GM21737 (cell line): ENCODE measurements around the gene PPP2R3B.
A peak's percentile ranks its signal among the peaks of the same experiment; 100 is the strongest.
"Not testable (repeated sequence)": the region's sequence is repeated elsewhere in the genome, so short reads cannot be mapped to it uniquely, and the experiment has no call there.

Experiments
- ATAC-seq: cut with Tn5 transposase; IDR thresholded peaks from one replicate; pipeline ENCODE4 v1.9.1; 2021; ENCODE audit warnings: mild to moderate bottlenecking, moderate library complexity; ENCODE audit not compliant: unreplicated experiment

The PPP2R3B gene

DNA sequence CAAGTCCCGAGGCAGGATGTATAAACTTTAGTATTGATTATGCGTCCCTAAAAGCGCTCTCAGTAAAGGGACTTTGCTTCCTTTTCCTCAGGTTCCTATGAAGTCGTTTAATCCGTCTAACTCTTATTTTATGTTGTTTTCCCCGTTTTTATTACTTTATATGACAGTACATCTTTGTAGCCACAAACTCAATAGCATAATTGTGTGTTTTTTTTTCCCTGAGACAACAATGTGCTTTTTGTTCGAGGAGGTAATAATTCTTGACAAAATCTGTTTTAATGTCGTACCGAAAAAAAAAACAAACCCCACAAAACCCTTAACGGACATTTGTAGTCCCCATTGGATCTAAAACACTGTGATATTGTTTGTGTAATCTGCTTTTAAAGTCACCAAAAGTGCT, 17.9 kb upstream of the PPP2R3B start:
- no peak for ATAC-seq

DNA sequence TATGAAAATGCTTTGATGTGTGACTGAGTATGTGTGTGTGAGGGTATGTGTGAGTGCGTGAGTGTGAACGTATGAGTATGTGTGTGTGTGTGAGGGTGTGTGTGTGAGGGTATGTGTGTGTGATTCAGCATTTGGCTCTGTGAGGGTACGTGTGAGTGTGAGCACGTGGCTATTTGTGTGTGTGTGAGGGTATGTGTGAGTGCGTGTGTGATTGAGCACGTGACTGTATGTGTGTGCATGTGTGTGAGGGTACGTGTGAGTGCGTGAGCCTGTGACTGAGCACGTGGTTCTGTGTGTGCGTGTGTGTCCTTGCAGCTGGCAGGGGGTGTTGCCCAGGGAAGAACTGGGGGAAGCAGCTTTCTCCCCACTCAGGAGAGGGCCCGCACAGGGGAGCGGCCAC, 16.1 kb upstream of the PPP2R3B start:
- ATAC-seq, result no peak

DNA sequence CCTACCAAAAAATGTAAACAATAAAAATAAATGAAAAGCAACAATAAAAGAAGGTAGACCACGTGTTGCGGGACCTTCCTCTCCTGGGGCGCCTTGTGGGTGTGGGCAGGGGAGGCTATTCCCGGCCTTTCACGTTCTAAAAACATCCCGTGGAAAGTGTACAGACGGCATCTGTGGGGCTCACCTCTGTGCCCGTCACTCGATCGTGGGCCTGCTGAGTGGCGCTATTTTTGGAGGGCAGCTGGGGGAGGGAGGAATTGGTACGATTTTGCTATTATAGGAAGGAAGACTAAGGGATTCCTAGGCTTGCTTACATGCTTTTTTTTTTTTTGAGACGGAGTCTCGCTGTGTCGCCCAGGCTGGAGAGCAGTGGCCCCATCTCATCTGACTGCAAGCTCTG, 13.6 kb upstream of the PPP2R3B start:
- no peak for ATAC-seq

DNA sequence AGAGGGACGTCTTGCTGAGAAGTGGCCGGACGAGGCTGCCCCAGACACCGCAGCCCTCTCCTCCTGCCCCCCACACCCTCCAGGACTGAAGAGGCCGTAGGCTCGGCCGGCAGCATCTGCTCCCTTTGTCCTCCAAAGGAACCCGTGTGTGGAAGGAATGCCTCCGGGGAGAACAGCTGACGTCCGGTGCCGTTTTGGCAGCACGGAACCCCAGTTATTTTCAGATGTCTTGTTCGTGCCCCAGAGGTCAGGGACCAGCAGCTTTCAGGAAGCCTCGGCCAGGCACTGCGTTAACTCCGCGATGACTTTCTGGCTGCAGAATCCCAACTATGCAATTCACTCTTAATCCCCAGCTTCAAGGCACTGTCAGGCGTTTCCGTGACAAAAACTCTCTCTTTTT, 10.9 kb upstream of the PPP2R3B start:
- no peak for ATAC-seq

DNA sequence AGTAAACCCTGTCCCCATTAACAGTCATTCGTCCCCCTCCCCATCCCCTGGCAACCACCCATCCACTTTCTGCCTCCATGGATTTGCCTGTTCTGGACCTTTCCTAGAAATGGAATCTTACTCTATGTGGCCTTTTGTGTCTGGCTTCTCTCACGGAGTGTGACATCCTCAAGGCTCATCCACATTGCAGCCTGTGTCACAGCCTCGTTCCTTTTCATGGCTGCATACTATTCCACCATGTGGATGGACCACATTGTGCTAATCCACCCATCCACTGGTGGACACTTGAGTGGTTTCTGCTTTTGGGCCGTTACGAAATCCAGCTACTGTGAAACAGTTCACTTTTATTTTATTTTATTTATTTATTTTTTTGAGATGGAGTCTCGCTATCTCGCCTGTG, 8.1 kb upstream of the PPP2R3B start:
- no peak for ATAC-seq

DNA sequence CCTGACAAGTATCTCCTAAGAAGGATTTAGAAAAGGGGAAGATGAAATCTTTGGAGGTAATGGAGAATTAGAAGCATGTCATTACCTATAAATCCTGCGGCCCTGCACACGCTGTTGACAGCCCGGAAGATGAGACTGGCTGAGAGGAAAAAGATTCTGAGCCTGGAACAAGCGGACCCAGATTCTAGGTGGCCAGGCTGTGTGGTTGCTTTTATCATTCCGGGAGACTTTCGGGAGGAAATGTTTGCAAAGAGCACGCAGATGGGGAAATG, 5.8 kb upstream of the PPP2R3B start:
- no peak for ATAC-seq

DNA sequence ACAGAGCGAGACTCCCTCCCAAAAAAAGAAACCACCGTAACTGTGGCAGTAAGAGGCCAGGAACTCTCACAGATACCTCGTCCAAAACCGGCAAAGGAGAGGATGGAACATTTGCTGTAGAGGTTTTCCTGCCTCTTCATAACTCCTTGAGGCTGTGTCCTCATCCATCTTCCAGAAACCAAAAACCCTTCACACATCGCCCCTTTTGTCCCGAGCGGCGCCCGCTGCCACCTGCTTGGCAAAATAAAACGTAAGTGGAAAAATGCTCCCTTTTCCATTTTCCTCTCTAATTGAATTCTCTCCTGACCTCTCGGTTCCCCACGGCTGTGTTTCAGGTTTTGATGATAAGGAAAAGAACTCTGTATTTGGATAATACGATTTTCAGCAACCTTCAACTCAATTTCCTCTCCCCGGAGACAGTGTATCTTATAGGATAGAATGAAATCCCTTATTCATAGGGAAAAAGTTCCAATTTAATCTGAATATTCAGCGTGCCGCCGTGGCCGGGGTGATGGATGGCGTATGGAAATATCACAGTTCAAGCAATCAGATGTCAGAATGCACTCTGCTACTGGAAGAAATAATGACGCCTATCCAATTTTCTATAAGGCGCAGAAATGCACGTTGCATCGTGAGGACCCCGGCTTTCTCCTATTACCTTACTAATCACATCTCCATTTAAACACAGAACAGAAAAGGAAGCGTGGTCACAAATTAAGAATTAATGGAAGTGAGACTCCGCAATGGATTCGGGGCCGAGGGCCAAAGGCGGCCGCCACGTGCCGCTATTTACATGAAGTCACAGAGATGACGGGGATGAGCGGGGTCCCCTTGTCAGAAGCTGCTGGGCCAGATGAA, 5.2 kb upstream of the PPP2R3B start:
- ATAC-seq, result no peak

DNA sequence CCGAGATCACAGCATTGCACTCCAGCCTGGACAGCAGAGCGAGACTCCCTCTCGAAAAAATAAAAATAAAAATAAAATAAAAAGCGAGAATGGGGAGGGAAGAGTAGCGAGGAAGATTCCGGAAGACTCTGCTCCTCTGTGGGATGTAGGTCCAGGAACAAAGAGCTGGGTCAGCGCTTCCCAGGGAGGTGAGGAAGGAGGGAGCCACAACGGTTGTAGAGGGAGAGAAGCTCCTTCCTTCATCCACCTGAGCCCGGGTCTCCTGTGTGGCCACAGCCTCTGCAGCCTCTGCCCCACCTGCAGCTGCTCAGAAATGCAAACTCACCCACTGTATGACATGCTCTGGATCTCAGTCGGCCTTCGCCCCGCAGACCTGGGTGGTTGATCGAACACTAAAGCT, 3.8 kb upstream of the PPP2R3B start:
- no peak for ATAC-seq

DNA sequence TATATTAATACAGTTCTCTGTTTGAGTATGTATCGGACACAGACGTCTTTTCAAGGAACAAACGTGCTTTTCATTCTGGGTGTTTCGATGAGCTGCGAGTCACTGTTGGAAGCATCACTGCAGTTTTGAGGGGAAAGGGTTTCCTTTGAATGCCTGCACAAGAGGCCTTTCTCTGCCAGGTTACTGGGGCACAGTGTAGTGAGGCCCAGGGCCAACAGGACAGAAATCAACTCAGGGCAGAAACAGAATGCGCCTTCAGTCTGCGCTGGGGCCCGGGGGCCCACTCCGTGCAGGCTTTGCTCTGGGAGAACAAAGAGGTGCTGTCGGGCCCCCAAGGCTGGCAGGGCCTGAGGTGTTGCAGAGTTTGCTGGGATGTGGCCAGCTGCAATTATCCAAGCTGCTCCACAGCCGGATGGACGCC, 2.3 kb upstream of the PPP2R3B start:
- ATAC-seq, result no peak

DNA sequence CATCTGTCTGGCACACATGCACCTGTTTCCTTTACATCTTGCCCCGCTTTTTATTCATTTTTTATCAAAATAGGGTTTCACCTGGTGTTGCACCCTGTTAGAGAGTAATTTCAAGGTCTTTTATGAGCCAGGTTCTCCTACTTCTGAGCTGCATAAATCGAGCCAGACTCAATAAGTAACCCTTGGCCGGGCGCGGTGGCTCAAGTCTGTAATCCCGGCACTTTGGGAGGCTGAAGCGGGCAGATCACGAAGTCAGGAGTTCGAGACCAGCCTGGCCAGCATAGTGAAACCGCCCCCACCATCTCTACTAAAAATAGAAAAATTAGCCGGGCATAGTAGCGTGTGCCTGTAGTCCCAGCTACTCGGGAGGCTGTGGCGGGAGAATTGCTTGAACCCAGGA, 1.0 kb upstream of the PPP2R3B start:
- no peak for ATAC-seq

DNA sequence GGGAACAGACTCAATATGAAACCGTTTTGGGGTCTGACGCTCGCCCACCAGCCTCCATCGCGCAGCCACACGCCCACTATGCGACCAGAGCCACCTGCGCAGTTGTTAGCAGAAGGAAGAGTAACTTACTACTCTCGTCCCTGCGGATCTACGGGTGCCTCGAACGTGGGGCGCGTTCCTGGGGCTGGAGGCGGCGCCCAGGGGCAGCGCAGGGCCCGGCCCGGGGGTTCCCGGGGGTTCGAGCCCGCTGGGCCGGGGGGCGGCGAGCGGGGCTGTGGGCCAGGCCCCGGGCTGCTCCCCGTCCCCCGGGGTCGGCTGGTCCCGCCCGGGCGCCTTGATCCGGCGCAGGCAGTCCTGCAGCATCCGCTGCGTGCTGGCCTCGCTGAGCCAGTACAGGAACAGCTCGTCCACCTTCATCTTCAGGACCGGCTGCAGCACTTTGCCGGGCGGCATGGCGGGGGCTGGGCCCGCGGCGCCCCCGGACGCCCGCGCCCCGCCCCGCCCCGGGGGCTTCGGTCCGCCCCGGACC, 404 bp downstream of the PPP2R3B start:
- peak; percentile 25 for ATAC-seq

DNA sequence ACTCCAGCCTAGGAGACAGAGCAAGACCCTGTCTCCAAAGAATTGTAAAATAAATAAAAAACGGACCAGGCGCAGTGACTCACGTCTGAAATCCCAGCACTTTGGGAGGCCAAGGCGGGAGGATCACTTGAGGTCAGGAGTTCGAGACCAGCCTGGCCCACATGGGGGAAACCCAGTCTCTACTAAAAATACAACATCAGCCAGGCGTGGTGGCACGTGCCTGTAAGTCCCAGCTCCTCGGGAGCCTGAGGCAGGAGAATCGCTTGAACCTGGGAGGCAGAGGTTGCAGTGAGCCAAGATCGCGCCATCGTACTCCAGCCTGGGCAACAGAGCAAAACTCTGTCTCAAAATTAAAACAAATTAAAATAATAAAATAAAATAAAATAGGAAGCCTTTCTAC, 971 bp downstream of the PPP2R3B start:
- ATAC-seq, result not testable (repeated sequence)

DNA sequence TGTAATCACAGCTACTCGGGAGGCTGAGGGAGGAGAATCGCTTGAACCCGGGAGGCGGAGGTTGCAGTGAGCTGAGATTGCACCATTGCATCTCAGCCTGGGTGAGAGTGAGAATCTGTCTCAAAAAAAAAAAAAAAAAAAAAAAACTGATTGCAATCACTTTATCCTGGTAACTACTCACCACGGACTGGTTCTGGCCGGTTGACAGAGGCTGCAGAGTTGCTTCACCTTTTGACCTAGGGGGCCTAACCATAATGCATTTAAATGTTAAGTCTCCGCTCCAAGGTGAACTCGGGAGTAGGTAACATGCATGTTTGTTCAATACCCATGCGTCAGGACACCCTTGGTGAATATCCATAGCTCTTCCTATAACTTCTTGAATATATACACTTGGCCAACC, 1.8 kb downstream of the PPP2R3B start:
- no peak for ATAC-seq

DNA sequence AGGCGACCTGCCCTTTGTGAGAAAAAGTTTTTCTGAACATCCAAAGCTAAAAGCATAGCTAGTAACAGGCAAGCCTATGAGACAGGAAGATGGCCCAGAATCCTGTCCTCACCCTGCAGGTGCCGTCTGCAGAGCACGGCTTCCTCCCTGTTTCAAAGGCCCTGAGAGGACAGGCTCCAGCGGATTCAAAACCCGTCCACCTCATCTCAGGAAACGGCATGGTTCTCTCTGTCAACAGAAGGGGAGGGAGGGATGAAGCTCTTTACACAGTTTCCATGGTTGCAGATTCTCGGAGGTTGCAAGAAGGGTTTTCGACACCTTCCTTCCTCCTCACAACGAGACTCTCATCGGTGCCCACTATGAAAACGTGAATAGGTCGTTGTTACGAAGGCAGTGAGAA, 8.3 kb downstream of the PPP2R3B start:
- ATAC-seq, result no peak

DNA sequence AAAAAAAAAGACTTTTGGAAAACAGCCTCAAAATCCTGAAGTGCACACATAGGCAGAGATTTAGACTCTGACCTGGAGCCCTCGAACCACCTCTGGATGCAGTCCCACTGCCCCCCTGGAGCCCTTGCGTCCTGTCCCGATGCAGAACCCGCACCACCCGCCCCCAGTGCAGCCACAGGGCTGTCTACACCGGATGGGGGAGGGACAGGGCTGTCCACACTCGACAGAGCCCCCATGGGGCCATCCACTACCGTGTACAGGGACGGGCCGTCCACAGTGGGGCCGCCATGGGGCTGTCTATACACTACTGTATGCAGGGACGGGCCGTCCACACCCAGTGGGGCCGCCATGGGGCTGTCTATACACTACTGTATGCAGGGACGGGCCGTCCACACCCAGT, 10.5 kb downstream of the PPP2R3B start:
- ATAC-seq, result not testable (repeated sequence)

DNA sequence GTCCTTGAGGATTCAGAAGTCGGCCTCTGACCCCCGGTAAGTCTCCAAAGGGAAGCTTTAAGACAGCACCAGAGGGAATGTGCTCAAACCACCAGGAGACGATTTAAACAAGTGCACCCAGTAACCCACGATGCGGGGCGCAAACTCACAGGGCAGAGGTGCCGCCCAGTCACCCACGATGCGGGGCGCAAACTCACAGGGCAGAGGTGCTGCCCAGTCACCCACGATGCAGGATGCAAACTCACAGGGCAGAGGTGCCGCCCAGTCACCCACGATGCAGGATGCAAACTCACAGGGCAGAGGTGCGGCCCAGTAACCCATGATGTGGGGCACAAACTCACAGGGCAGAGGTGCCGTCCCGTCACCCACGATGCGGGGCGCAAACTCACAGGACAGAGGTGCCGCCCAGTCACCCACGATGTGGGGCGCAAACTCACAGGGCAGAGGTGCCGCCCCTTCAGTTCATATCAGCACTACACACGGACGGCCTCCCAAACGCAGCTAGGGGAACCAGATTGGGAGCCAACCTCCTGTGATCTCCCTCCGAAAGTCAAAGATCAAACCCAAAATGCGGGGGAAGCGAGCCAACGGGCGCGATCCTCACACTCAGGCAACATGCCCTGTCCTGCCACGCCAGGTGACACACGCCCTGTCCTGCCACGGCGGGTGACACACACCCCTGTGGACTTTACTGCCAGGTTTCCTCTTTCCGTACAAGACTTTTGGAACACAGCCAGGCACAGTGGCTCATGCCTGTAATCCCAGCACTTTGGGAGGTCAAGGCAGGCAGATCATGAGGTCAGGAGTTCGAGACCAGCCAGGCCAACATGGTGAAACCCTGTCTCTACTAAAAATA, 11.3 kb downstream of the PPP2R3B start:
- no peak for ATAC-seq

DNA sequence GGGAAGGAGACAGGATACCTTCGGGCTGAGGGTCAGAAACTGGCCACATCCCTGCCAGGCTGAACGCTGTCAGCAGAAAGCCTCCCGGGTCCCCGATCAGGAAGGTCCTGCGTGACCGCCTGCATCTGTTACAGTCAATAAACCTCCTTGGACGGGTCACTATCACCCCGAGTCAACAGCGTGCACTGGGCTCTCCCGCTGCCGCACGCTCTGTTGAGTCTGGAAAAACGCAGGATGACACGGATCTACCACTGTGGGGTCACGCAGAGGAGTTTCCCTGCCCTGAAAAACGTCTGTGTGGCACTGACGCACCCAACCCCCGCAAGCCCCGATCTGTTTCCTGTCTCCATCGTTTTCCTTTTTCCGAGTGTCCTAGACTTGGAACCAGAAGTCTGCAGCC, 12.1 kb downstream of the PPP2R3B start:
- ATAC-seq, result no peak

DNA sequence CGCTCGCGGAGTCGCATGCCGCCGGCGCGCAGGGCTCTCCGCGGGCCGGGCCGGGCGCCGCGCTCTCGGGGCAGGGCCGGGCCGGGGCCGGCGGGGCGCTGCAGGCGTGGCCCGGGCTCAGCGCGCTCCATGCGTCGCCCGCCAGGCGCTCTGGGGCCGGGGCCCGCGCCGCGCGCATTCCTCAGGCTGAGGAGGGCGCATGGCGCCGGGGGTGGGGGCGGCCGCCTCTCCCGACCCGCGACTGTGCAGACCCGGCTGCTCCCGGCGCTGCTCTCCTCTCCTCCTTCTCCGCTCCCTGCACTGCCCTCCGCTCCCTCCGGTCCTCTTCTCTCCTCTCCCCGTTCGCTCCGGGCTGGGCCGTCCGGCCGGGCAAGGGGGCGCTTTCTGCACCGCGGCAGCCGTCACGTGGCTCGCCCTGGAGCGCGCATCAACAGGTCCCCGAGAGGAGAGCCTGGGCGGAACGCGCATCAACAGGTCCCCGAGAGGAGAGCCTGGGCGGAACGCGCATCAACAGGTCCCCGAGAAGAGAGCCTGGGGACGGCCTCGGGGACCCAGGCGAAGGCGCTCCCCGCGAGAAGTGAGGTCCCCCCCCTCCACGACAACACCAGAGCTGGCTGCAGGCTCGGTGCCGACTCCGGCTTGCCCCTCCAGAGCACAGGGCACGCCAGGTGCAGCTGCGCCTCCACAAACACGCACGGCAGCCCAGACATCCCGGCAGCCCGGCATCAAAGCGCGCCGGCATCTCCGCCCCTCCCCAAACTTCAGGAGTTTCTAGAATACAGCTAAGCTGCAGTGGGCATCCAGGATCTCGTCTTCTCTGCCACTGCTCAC, 12.9 kb downstream of the PPP2R3B start:
- no peak for ATAC-seq

DNA sequence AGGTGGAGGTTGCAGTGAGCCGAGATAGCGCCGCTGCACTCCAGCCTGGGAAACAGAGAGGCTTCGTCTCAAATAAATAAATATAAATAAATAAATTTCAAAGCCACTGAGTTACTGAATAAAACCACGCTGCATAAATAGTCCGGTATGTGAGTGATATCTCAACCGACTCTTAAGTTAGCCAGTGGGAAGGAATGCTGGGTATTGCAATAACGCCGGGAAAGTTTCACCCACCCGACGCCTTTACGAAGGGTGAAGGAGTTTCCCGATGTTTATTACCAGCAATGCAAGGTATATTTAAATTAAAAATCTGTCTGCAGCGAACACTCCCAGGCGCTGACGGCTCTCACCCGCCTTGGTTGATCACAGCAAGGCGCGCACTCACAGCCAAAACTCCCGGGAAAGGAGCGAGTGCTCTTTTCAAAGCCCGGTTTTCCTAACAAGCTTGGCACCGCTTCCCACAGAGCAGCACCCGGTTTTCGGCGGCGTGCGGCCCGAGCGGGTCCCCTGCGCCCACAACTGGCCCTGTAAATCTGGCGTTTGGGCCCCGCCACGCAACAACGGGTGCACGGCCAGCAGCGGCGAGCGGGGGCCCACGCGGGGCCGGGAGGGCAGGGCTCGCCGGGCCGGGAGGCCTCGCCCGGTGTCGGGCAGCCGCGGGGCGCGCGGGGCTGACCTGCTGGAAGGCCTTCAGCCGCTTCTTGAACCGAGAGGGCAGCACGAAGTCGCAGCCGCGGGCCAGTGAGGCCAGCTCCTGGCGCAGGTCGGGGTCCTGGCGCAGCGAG, 13.7 kb downstream of the PPP2R3B start:
- ATAC-seq, result no peak

DNA sequence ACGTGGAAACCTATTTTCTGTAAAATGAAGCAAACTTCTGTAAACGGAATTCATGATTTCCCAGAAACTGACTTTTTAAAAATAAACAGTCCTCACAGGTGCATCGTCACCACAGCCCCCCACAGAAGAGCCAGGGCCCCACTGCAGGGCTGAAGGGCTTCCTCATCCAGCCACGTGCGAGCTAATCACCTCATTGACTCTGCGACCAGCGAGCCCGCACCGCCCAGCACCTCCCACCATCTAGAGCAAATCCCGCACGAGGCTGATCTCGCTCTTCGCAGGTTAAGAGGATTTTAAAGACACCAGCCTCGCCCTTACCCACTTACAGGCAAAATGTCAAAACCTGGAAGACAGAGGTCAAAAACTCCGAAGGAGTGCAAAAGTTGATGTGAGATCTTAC, 14.8 kb downstream of the PPP2R3B start:
- no peak for ATAC-seq
